Trophoblast cell (in vitro differentiated cells and primary cell): ENCODE results near the gene SSR4.

Experiments used
- DNase-seq, 2 donors: peaks; one replicate each; pipeline ENCODE4 v3.0.0-alpha.2; 2016
- H2AFZ ChIP-seq: 2 replicates; pipeline ENCODE4 v1.6.1; 2013; ENCODE audit warnings: low read length, moderate library complexity, mild to moderate bottlenecking; ENCODE audit not compliant: insufficient read depth, poor library complexity
- H2AK5ac ChIP-seq: 2 replicates; pipeline ENCODE4 v1.6.1; 2013; ENCODE audit warnings: mild to moderate bottlenecking, low read length
- H2BK120ac ChIP-seq: 2 replicates; pipeline ENCODE4 v1.6.1; 2013; ENCODE audit warnings: low read length, mild to moderate bottlenecking, moderate library complexity; ENCODE audit not compliant: insufficient read depth, poor library complexity
- H2BK12ac ChIP-seq: 2 replicates; pipeline ENCODE4 v1.6.1; 2013; ENCODE audit warnings: mild to moderate bottlenecking, low read length, moderate library complexity
- H2BK5ac ChIP-seq: 2 replicates; pipeline ENCODE4 v1.6.1; 2013; ENCODE audit warnings: low read length, low read depth, moderate library complexity, mild to moderate bottlenecking; ENCODE audit not compliant: poor library complexity
- H3K14ac ChIP-seq: 2 replicates; pipeline ENCODE4 v1.6.1; 2013; ENCODE audit warnings: mild to moderate bottlenecking, low read length
- H3K18ac ChIP-seq: 2 replicates; pipeline ENCODE4 v1.6.1; 2013; ENCODE audit warnings: mild to moderate bottlenecking, low read length
- H3K23ac ChIP-seq: 2 replicates; pipeline ENCODE4 v1.6.1; 2013; ENCODE audit warnings: low read length
- H3K27ac ChIP-seq: 2 replicates; pipeline ENCODE4 v1.5.1; 2013; ENCODE audit warnings: low read depth, mild to moderate bottlenecking, inconsistent platforms, low read length, moderate library complexity
- H3K27me3 ChIP-seq: 2 replicates; pipeline ENCODE4 v1.6.1; 2013; ENCODE audit warnings: inconsistent platforms, mild to moderate bottlenecking, low read length, moderate library complexity; ENCODE audit not compliant: insufficient read depth
- H3K36me3 ChIP-seq, 2 experiments: 1 replicate in 1 of 2; 2 replicates in 1 of 2; pipeline ENCODE4 v1.6.1; 2013; ENCODE audit warnings: low read length in 2 of 2, mild to moderate bottlenecking in 2 of 2, moderate library complexity in 1 of 2; ENCODE audit not compliant: insufficient read depth in 2 of 2, control insufficient read depth in 1 of 2
- H3K4ac ChIP-seq: 2 replicates; pipeline ENCODE4 v1.6.1; 2013; ENCODE audit warnings: low read depth, mild to moderate bottlenecking, low read length, moderate library complexity
- H3K4me1 ChIP-seq, 2 experiments: 1 replicate in 1 of 2; 2 replicates in 1 of 2; pipeline ENCODE4 v1.6.1; 2013; ENCODE audit warnings: low read length in 2 of 2, mild to moderate bottlenecking in 2 of 2, moderate library complexity in 1 of 2; ENCODE audit not compliant: insufficient read depth in 2 of 2, control insufficient read depth in 1 of 2
- H3K4me2 ChIP-seq: 2 replicates; pipeline ENCODE4 v1.6.1; 2013; ENCODE audit warnings: inconsistent platforms, mild to moderate bottlenecking, low read length, moderate library complexity
- H3K4me3 ChIP-seq: 2 replicates; pipeline ENCODE4 v1.5.1; 2013; ENCODE audit warnings: mild to moderate bottlenecking, low read depth, low read length, inconsistent platforms
- H3K79me1 ChIP-seq: one replicate; pipeline ENCODE4 v1.6.1; 2013; ENCODE audit warnings: low read length
- H3K79me2 ChIP-seq: 2 replicates; pipeline ENCODE4 v1.6.1; 2013; ENCODE audit warnings: low read length, mild to moderate bottlenecking; ENCODE audit not compliant: control insufficient read depth, insufficient read depth, poor library complexity
- H3K9ac ChIP-seq: 2 replicates; pipeline ENCODE4 v1.6.1; 2013; ENCODE audit warnings: mild to moderate bottlenecking, low read length
- H3K9me3 ChIP-seq: 2 replicates; pipeline ENCODE4 v1.6.1; 2013; ENCODE audit warnings: low read depth, mild to moderate bottlenecking, control low read depth, inconsistent platforms, low read length; ENCODE audit not compliant: insufficient read depth
- H4K12ac ChIP-seq: 2 replicates; pipeline ENCODE4 v1.6.1; 2013; ENCODE audit warnings: low read depth, mild to moderate bottlenecking, low read length, moderate library complexity
- H4K8ac ChIP-seq: 2 replicates; pipeline ENCODE4 v1.6.1; 2013; ENCODE audit warnings: low read depth, mild to moderate bottlenecking, low read length, moderate library complexity
- H4K91ac ChIP-seq: one replicate; pipeline ENCODE4 v1.6.1; 2013; ENCODE audit warnings: low read depth, mild to moderate bottlenecking, low read length, moderate library complexity
- WGBS: extraction: QIAGEN DNeasy Blood & Tissue Kit; methylation state at CpG from one replicate; pipeline ENCODE4 v1.1.7; 2013; ENCODE audit warnings: missing lambda C conversion rate; ENCODE audit not compliant: insufficient read length, insufficient coverage; ENCODE audit errors: extremely low coverage; 5-methylcytosine and 5-hydroxymethylcytosine counted together

The SSR4 gene

GRCh38 chrX:153827903-153828302, 33.4 kb downstream of the SSR4 start:
- no peak overlapping the region for H2AFZ ChIP-seq
- H3K79me1 ChIP-seq: no peaks in the 10 kb centered on the region
- H3K36me3 ChIP-seq: no peaks in the 10 kb centered on the region
- H2BK120ac ChIP-seq: no peak overlapping the region
- WGBS: no CpG with 5 or more reads among the region's 9 CpGs
- H3K18ac ChIP-seq: no peak overlapping the region
- H3K79me2 ChIP-seq: no peaks in the 10 kb centered on the region
- H3K4me2 ChIP-seq: no peak overlapping the region
- no peak for DNase-seq
- no peak overlapping the region for H2AK5ac ChIP-seq
- H3K27me3 ChIP-seq: peaks cover 21% of the 10 kb centered on the region
- H3K14ac ChIP-seq: no peak overlapping the region
- H3K23ac ChIP-seq: no peak overlapping the region
- no peak overlapping the region for H3K4ac ChIP-seq
- H4K91ac ChIP-seq: no peak overlapping the region
- no peaks in the 10 kb centered on the region for H3K9me3 ChIP-seq
- H2BK12ac ChIP-seq: no peak overlapping the region
- H3K4me3 ChIP-seq: no peak overlapping the region
- H3K27ac ChIP-seq: no peak overlapping the region
- no peak overlapping the region for H2BK5ac ChIP-seq
- no peak overlapping the region for H3K9ac ChIP-seq
- peaks cover 5 to 12% of the 10 kb centered on the region in 2 experiments for H3K4me1 ChIP-seq
- no peak overlapping the region for H4K12ac ChIP-seq
- H4K8ac ChIP-seq: no peak overlapping the region

- no CpG with 5 or more reads among the region's 17 CpGs for WGBS
- no peak overlapping the region for H4K8ac ChIP-seq
- no peaks in the 10 kb centered on the region for H3K9me3 ChIP-seq
- no peak overlapping the region for H3K27ac ChIP-seq
- H2BK5ac ChIP-seq: no peak overlapping the region
- no peak overlapping the region for H2AK5ac ChIP-seq
- no peak overlapping the region for H3K14ac ChIP-seq
- H3K27me3 ChIP-seq: peaks cover 21% of the 10 kb centered on the region
- DNase-seq: no peak
- peaks cover 5 to 12% of the 10 kb centered on the region in 2 experiments for H3K4me1 ChIP-seq
- peak overlapping the region; percentile 41 for H3K4me2 ChIP-seq
- no peaks in the 10 kb centered on the region for H3K79me2 ChIP-seq
- no peak overlapping the region for H4K91ac ChIP-seq
- peak overlapping the region; percentile 43 for H4K12ac ChIP-seq
- H3K9ac ChIP-seq: no peak overlapping the region
- H3K18ac ChIP-seq: no peak overlapping the region
- H3K79me1 ChIP-seq: no peaks in the 10 kb centered on the region
- no peak overlapping the region for H2BK120ac ChIP-seq
- no peak overlapping the region for H3K23ac ChIP-seq
- no peaks in the 10 kb centered on the region for H3K36me3 ChIP-seq
- no peak overlapping the region for H2AFZ ChIP-seq
- H3K4me3 ChIP-seq: no peak overlapping the region
- no peak overlapping the region for H3K4ac ChIP-seq
- H2BK12ac ChIP-seq: no peak overlapping the region
Measured at GRCh38 chrX:153828308-153828707, 33.8 kb downstream of the SSR4 start.

- Histone ChIP-seq H3K27me3 (peaks cover 21% of the 10 kb centered on the region), H3K9me3 (no peaks in the 10 kb centered on the region), H3K9ac (no peak overlapping the region), H3K18ac (no peak overlapping the region), H3K4me3 (no peak overlapping the region), H2BK120ac (no peak overlapping the region), H3K4me1 (peaks cover 5 to 12% of the 10 kb centered on the region in 2 experiments), H3K14ac (no peak overlapping the region), H2AFZ (no peak overlapping the region), H3K27ac (no peak overlapping the region), H2BK12ac (no peak overlapping the region), H2BK5ac (no peak overlapping the region), H3K23ac (no peak overlapping the region), H3K4ac (no peak overlapping the region), H4K12ac (peak overlapping the region; percentile 47), H4K91ac (no peak overlapping the region), H3K79me2 (no peaks in the 10 kb centered on the region), H4K8ac (no peak overlapping the region), H3K4me2 (peak overlapping the region; percentile 57), H2AK5ac (no peak overlapping the region), H3K36me3 (no peaks in the 10 kb centered on the region), H3K79me1 (no peaks in the 10 kb centered on the region)
- DNase-seq: no peak
- no CpG with 5 or more reads among the region's 50 CpGs for WGBS
Measured at GRCh38 chrX:153828723-153829548, 34.5 kb downstream of the SSR4 start.

- Histone ChIP-seq H3K4me3 (no peak overlapping the region), H3K36me3 (no peaks in the 10 kb centered on the region), H3K23ac (no peak overlapping the region), H2BK12ac (no peak overlapping the region), H3K4ac (no peak overlapping the region), H3K14ac (no peak overlapping the region), H3K9ac (no peak overlapping the region), H2BK120ac (no peak overlapping the region), H3K4me1 (peaks cover 5 to 12% of the 10 kb centered on the region in 2 experiments), H4K12ac (peak overlapping the region; percentile 47), H3K18ac (no peak overlapping the region), H2AK5ac (no peak overlapping the region), H2AFZ (no peak overlapping the region), H3K79me1 (no peaks in the 10 kb centered on the region), H4K91ac (no peak overlapping the region), H3K4me2 (peak overlapping the region; percentile 57), H3K27ac (no peak overlapping the region), H3K27me3 (peaks cover 21% of the 10 kb centered on the region), H3K79me2 (no peaks in the 10 kb centered on the region), H4K8ac (no peak overlapping the region), H3K9me3 (no peaks in the 10 kb centered on the region), H2BK5ac (no peak overlapping the region)
- no peak for DNase-seq
- no CpG with 5 or more reads among the region's 27 CpGs for WGBS
Measured at GRCh38 chrX:153829549-153829798, 35.0 kb downstream of the SSR4 start.
